NT2/D1 (cell line): ENCODE results near the gene PRCD.

Source experiments
- SUZ12 ChIP-seq: IDR thresholded peaks from 2 replicates; pipeline ENCODE4 v1.6.1; 2011; ENCODE audit not compliant: insufficient read length, insufficient read depth; ENCODE audit errors: extremely low read depth
- YY1 ChIP-seq: IDR thresholded peaks from 2 replicates; pipeline ENCODE4 v1.6.1; 2011; ENCODE audit not compliant: insufficient read length, insufficient read depth
- ZNF274 ChIP-seq: IDR thresholded peaks from 2 replicates; pipeline ENCODE4 v1.6.1; 2011; ENCODE audit warnings: mild to moderate bottlenecking, low read depth, low read length

DNA sequence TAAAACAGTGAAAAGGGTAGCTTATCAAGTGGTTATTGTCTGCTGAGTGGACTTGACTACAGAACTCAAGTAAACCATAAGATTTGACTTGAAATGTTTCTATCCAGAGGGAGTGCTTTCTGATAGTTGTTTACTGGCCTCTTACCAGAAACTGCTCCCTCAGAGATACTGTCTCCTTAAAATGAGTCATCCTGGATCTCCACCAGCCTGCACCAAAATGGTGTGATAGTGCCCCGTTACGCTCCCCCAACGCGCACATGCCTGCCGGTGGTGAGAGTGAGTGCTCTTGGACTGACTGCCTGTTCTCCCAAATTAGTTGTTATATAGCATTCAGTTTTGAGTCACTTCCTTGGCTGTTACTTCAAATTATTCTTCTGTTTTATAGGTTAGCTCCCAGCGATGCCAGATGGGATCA is 22.9 kb downstream of the PRCD start:
- TF ChIP-seq YY1 (no peak), ZNF274 (no peak), SUZ12 (no peak)
